IPS-18a (cell line): ENCODE data around the gene NCAN.
"Not testable (repeated sequence)": the region's sequence is repeated elsewhere in the genome, so short reads cannot be mapped to it uniquely, and the experiment has no call there.

Experiments
- H3K27ac ChIP-seq: one replicate; pipeline ENCODE4 v1.5.1; 2013; ENCODE audit warnings: low read length
- H3K27me3 ChIP-seq: one replicate; pipeline ENCODE4 v1.6.1; 2013; ENCODE audit warnings: mild to moderate bottlenecking, low read length; ENCODE audit not compliant: control insufficient read depth, insufficient read depth
- H3K36me3 ChIP-seq: one replicate; pipeline ENCODE4 v1.6.1; 2013; ENCODE audit warnings: low read depth, low read length; ENCODE audit not compliant: control insufficient read depth
- H3K4me1 ChIP-seq: one replicate; pipeline ENCODE4 v1.6.1; 2013; ENCODE audit warnings: low read depth, low read length; ENCODE audit not compliant: control insufficient read depth
- H3K4me3 ChIP-seq: one replicate; pipeline ENCODE4 v1.5.1; 2013; ENCODE audit warnings: low read length
- H3K9ac ChIP-seq: one replicate; pipeline ENCODE4 v1.6.1; 2013; ENCODE audit warnings: mild to moderate bottlenecking, low read length, moderate library complexity
- H3K9me3 ChIP-seq: one replicate; pipeline ENCODE4 v1.6.1; 2013; ENCODE audit warnings: low read depth, low read length; ENCODE audit not compliant: control insufficient read depth

NCAN gene

GRCh38 chr19:19215792-19216191 lies 4.0 kb downstream of the NCAN start:
- H3K4me3 ChIP-seq = no peak overlapping the region
- no peaks in the 10 kb centered on the region for H3K36me3 ChIP-seq
- H3K9me3 ChIP-seq = no peaks in the 10 kb centered on the region
- H3K4me1 ChIP-seq = no peaks in the 10 kb centered on the region
- H3K9ac ChIP-seq = no peak overlapping the region
- H3K27ac ChIP-seq = no peak overlapping the region
- peaks cover 47% of the 10 kb centered on the region for H3K27me3 ChIP-seq

DNA sequence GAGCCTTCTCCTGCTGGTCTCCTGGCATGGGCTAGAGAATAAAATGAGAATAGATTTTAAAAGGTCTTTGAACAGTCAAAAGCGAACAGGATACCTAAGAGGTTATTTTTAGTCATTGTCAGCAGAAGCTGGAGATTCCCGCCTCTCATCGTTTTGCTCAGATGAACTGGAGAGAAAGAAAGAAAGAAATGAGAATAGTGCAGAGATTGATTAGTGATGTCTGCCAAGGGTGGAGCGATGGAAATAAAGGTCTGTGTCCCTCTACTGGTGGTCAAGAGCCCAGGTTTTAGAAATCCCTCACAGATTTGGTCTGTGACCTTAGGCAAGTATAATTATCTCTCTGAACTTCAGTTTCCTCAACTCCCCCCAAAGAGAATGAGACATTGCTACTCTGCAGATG lies 5.3 kb downstream of the NCAN start:
- peaks cover 33% of the 10 kb centered on the region for H3K27me3 ChIP-seq
- no peaks in the 10 kb centered on the region for H3K4me1 ChIP-seq
- H3K27ac ChIP-seq = no peak overlapping the region
- H3K36me3 ChIP-seq = no peaks in the 10 kb centered on the region
- no peaks in the 10 kb centered on the region for H3K9me3 ChIP-seq
- H3K4me3 ChIP-seq = no peak overlapping the region
- no peak overlapping the region for H3K9ac ChIP-seq

DNA sequence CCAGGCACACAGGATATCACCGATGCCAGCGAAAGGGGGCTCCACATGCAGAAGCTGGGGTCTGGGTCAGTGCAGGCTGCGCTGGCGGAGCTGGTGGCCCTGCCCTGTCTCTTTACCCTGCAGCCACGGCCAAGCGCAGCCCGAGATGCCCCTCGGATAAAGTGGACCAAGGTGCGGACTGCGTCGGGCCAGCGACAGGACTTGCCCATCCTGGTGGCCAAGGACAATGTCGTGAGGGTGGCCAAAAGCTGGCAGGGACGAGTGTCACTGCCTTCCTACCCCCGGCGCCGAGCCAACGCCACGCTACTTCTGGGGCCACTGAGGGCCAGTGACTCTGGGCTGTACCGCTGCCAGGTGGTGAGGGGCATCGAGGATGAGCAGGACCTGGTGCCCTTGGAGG lies 7.2 kb downstream of the NCAN start:
- no peaks in the 10 kb centered on the region for H3K4me1 ChIP-seq
- no peak overlapping the region for H3K27ac ChIP-seq
- no peaks in the 10 kb centered on the region for H3K36me3 ChIP-seq
- peaks cover 24% of the 10 kb centered on the region for H3K27me3 ChIP-seq
- H3K4me3 ChIP-seq = no peak overlapping the region
- no peak overlapping the region for H3K9ac ChIP-seq
- H3K9me3 ChIP-seq = no peaks in the 10 kb centered on the region

DNA sequence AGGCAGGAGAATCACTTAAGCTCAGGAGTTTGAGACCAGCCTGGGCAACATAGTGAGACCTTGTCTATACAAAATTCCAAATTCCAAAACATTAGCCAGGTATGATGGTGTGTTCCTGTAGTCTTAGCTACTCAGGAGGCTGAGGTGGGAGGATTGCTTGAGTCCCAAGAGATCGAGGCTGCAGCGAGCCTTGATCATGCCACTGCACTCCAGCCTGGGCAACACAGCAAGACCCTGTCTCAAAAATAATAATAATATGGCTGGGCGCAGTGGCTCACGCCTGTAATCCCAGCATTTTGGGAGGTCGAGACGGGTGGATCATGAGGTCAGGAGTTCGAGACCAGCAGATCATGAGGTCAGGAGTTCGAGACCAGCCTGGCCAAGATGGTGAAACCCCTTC lies 9.2 kb downstream of the NCAN start:
- H3K4me1 ChIP-seq, H3K9me3 ChIP-seq, H3K9ac ChIP-seq, H3K4me3 ChIP-seq, H3K36me3 ChIP-seq, H3K27ac ChIP-seq: not testable (repeated sequence)
- peaks cover 30% of the 10 kb centered on the region for H3K27me3 ChIP-seq

DNA sequence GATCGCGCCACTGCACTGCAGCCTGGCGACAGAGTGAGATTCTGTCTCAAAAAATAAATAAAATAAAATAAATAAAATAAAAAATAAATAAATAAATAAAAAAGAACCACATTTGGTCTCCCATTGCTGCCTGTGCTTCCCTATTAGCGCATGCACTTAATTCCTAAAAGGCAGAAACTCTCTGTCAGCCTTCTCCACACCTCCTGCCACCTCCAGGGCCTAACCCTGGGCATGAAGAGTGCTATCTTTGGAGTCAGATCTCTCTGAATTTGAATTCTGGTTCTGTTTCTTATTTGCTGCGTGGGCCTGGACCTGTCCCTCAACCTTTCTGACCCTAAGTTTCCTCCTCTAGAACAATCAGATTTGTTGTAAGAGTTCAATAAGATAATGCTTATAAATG lies 11.3 kb downstream of the NCAN start:
- H3K9ac ChIP-seq = no peak overlapping the region
- no peaks in the 10 kb centered on the region for H3K9me3 ChIP-seq
- peaks cover 34% of the 10 kb centered on the region for H3K27me3 ChIP-seq
- no peak overlapping the region for H3K4me3 ChIP-seq
- no peaks in the 10 kb centered on the region for H3K36me3 ChIP-seq
- no peak overlapping the region for H3K27ac ChIP-seq
- peaks cover 5% of the 10 kb centered on the region for H3K4me1 ChIP-seq

DNA sequence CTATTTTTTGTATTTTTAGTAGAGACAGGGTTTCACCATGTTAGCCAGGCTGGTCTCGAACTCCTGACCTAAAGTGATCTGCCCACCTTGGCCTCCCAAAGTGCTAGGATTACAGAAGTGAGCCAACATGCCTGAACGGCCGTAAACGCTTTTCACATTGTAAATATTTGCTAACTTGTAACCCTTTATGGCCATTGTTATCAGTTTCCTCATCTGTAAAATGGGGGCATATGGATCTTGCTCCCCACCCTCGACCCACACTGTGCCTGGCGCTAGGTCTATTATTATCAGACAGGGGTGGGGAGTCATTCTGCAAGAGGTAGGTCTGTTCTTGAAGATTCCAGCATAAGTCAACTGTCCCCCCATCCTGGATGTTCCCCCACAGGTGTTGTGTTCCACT lies 11.9 kb downstream of the NCAN start:
- H3K4me3 ChIP-seq = no peak overlapping the region

GRCh38 chr19:19224150-19224851 lies 12.5 kb downstream of the NCAN start:
- H3K4me1 ChIP-seq = peaks cover 5% of the 10 kb centered on the region
- H3K9ac ChIP-seq = no peak overlapping the region
- H3K4me3 ChIP-seq = peak overlapping the region; percentile 44
- H3K36me3 ChIP-seq = no peaks in the 10 kb centered on the region
- no peak overlapping the region for H3K27ac ChIP-seq
- peaks cover 34% of the 10 kb centered on the region for H3K27me3 ChIP-seq
- no peaks in the 10 kb centered on the region for H3K9me3 ChIP-seq

More for the DNA sequence above, 11.9 kb downstream of the NCAN start:
- H3K27ac ChIP-seq = no peak overlapping the region
- no peaks in the 10 kb centered on the region for H3K9me3 ChIP-seq
- peaks cover 34% of the 10 kb centered on the region for H3K27me3 ChIP-seq
- peaks cover 5% of the 10 kb centered on the region for H3K4me1 ChIP-seq
- H3K36me3 ChIP-seq = no peaks in the 10 kb centered on the region
- no peak overlapping the region for H3K9ac ChIP-seq

- H3K9me3 ChIP-seq = no peaks in the 10 kb centered on the region
- peak overlapping the region; percentile 44 for H3K4me3 ChIP-seq
- H3K4me1 ChIP-seq = peaks cover 5% of the 10 kb centered on the region
- H3K36me3 ChIP-seq = no peaks in the 10 kb centered on the region
- no peak overlapping the region for H3K9ac ChIP-seq
- H3K27ac ChIP-seq = no peak overlapping the region
- H3K27me3 ChIP-seq = peaks cover 34% of the 10 kb centered on the region
Observed at GRCh38 chr19:19224852-19225494, 13.2 kb downstream of the NCAN start.

GRCh38 chr19:19226204-19226603 lies 14.4 kb downstream of the NCAN start:
- Histone ChIP-seq H3K9ac (no peak overlapping the region), H3K4me1 (peaks cover 5% of the 10 kb centered on the region), H3K27ac (no peak overlapping the region), H3K36me3 (no peaks in the 10 kb centered on the region), H3K27me3 (peaks cover 34% of the 10 kb centered on the region), H3K9me3 (no peaks in the 10 kb centered on the region), H3K4me3 (no peak overlapping the region)

DNA sequence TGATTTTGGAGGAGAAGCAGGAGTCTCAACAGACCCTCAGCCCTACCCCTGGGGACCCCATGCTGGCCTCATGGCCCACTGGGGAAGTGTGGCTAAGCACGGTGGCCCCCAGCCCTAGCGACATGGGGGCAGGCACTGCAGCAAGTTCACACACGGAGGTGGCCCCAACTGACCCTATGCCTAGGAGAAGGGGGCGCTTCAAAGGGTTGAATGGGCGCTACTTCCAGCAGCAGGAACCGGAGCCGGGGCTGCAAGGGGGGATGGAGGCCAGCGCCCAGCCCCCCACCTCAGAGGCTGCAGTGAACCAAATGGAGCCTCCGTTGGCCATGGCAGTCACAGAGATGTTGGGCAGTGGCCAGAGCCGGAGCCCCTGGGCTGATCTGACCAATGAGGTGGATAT lies 14.9 kb downstream of the NCAN start:
- Histone ChIP-seq H3K9ac (no peak overlapping the region), H3K27ac (no peak overlapping the region), H3K9me3 (no peaks in the 10 kb centered on the region), H3K4me3 (no peak overlapping the region), H3K27me3 (peaks cover 34% of the 10 kb centered on the region), H3K36me3 (no peaks in the 10 kb centered on the region), H3K4me1 (peaks cover 5% of the 10 kb centered on the region)

DNA sequence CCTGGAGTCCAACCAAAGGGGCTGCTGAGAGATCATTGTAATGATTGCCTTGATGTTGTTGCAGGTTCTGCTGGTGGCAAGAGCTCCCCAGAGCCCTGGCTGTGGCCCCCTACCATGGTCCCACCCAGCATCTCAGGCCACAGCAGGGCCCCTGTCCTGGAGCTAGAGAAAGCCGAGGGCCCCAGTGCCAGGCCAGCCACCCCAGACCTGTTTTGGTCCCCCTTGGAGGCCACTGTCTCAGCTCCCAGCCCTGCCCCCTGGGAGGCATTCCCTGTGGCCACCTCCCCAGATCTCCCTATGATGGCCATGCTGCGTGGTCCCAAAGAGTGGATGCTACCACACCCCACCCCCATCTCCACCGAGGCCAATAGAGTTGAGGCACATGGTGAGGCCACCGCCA lies 15.5 kb downstream of the NCAN start:
- Histone ChIP-seq H3K4me1 (peaks cover 5% of the 10 kb centered on the region), H3K4me3 (no peak overlapping the region), H3K9me3 (no peaks in the 10 kb centered on the region), H3K9ac (no peak overlapping the region), H3K36me3 (no peaks in the 10 kb centered on the region), H3K27me3 (peaks cover 34% of the 10 kb centered on the region), H3K27ac (no peak overlapping the region)

- Histone ChIP-seq H3K36me3 (no peaks in the 10 kb centered on the region), H3K27ac (no peak overlapping the region), H3K27me3 (peaks cover 18% of the 10 kb centered on the region), H3K9ac (no peak overlapping the region), H3K9me3 (peaks cover 5% of the 10 kb centered on the region), H3K4me1 (peaks cover 5% of the 10 kb centered on the region), H3K4me3 (no peak overlapping the region)
Observed at GRCh38 chr19:19229701-19230100, 17.9 kb downstream of the NCAN start.
